ENCODE data around the gene IGFALS.

- TF ChIP-seq TAF1 (IDR thresholded peaks at IDR 0.05; ENCODE audit: borderline replicate concordance, low read depth, low read length) (no peak), POLR2A (IDR thresholded peaks at IDR 0.05; ENCODE audit: low read depth, low read length) (no peak), POLR2AphosphoS5 (IDR thresholded peaks at IDR 0.05; ENCODE audit: low read depth, low read length) (no peak)
These were observed 16.9 kb downstream of the IGFALS start for GRCh38 chr16:1776672-1776955.
